SK-N-SH (cell line): ENCODE measurements around the gene FREY1. TPM values are rescaled to one million over a fixed set of nuclear protein-coding genes. Genes with fewer than 3 reads are reported as not detected.
A peak's percentile ranks its signal among the peaks of the same experiment; 100 is the strongest.

Source experiments
- CTCF ChIA-PET: fragments of 300-600, 350-600 bp; formaldehyde crosslinking; extraction: SDS; loops from one replicate; lab custom pipeline; 2021; lab: Yijun Ruan, JAX
- POLR2A ChIA-PET: fragments of 350-600 bp; sonication (Branson Sonifier 250); formaldehyde crosslinking; extraction: SDS; loops from one replicate; lab custom pipeline; 2020; ENCODE audit warnings: antibody characterized with exemption, inconsistent platforms; lab: Yijun Ruan, JAX
- DNase-seq: peaks from one replicate; pipeline ENCODE4 v3.0.0; 2012
- H2AFZ ChIP-seq: fragments of 200-600 bp; sonication (generic); 2 replicates; pipeline ENCODE4 v1.8.1; 2016; ENCODE audit warnings: antibody characterized with exemption, mild to moderate bottlenecking, low read depth
- H3F3A ChIP-seq: fragments of 200-600 bp; sonication (generic); replicated peaks from 2 replicates; pipeline ENCODE3; 2016; ENCODE audit warnings: antibody characterized with exemption, mild to moderate bottlenecking; ENCODE audit not compliant: insufficient read depth
- H3K27ac ChIP-seq, 2 experiments: fragments of 200-500 bp in 1 of 2; fragments of 200-600 bp in 1 of 2; sonication (Bioruptor generic) in 1 of 2; sonication (generic), shearing (Covaris generic) in 1 of 2; 2 replicates each; pipeline versions ENCODE4 v1.5.1 to v1.6.1; 2014 to 2016; ENCODE audit warnings: low read depth in 2 of 2, inconsistent platforms in 1 of 2, low read length in 1 of 2, mild to moderate bottlenecking in 1 of 2, mixed read lengths in 1 of 2
- H3K27me3 ChIP-seq: fragments of 200-600 bp; sonication (generic), shearing (Covaris generic); 2 replicates; pipeline ENCODE4 v1.6.1; 2016; ENCODE audit warnings: mixed run types; ENCODE audit not compliant: insufficient read depth
- H3K36me3 ChIP-seq, 2 experiments: fragments of 200-500 bp in 1 of 2; fragments of 200-600 bp in 1 of 2; sonication (Bioruptor generic) in 1 of 2; sonication (generic) in 1 of 2; replicated peaks in 1 of 2; 2 replicates each; pipeline versions ENCODE3 to v1.5.1; 2014 to 2016; ENCODE audit warnings: low read length in 1 of 2, mild to moderate bottlenecking in 1 of 2; ENCODE audit not compliant: insufficient read depth in 2 of 2, control insufficient read depth in 1 of 2
- H3K4me1 ChIP-seq, 2 experiments: fragments of 200-500 bp in 1 of 2; fragments of 200-600 bp in 1 of 2; sonication (Bioruptor generic) in 1 of 2; sonication (generic), shearing (Covaris generic) in 1 of 2; 2 replicates each; pipeline versions ENCODE4 v1.5.1 to v1.6.1; 2014 to 2016; ENCODE audit warnings: low read depth in 1 of 2, low read length in 1 of 2, mixed run types in 1 of 2; ENCODE audit not compliant: insufficient read depth in 2 of 2, control insufficient read depth in 1 of 2
- H3K4me2 ChIP-seq: fragments of 200-600 bp; sonication (generic), shearing (Covaris generic); 2 replicates; pipeline ENCODE4 v1.6.1; 2017; ENCODE audit warnings: mixed run types
- H3K4me3 ChIP-seq, 2 experiments: fragments of 200-500 bp in 1 of 2; fragments of 200-600 bp in 1 of 2; sonication (Bioruptor generic) in 1 of 2; sonication (generic), shearing (Covaris generic) in 1 of 2; 2 replicates each; pipeline versions ENCODE4 v1.5.1 to v1.8.1; 2014 to 2016; ENCODE audit warnings: low read depth in 2 of 2, inconsistent platforms in 1 of 2, low read length in 1 of 2, mild to moderate bottlenecking in 1 of 2, mixed read lengths in 1 of 2, moderate library complexity in 1 of 2
- H3K79me2 ChIP-seq: fragments of 200-600 bp; sonication (generic); 2 replicates; pipeline ENCODE4 v1.8.1; 2017; ENCODE audit warnings: mild to moderate bottlenecking; ENCODE audit not compliant: insufficient read depth
- H3K9ac ChIP-seq: fragments of 200-600 bp; sonication (generic); 2 replicates; pipeline ENCODE4 v1.6.1; 2017; ENCODE audit warnings: mixed run types
- H3K9me2 ChIP-seq: fragments of 200-600 bp; sonication (generic); 2 replicates; pipeline ENCODE4 v1.6.1; 2017; ENCODE audit warnings: mixed run types
- H3K9me3 ChIP-seq: fragments of 200-600 bp; sonication (generic); 2 replicates; pipeline ENCODE4 v1.6.1; 2017; ENCODE audit warnings: mixed run types, mild to moderate bottlenecking, moderate library complexity
- H4K20me1 ChIP-seq: fragments of 200-600 bp; sonication (generic); 2 replicates; pipeline ENCODE4 v1.6.1; 2017; ENCODE audit warnings: mild to moderate bottlenecking, mixed run types; ENCODE audit not compliant: insufficient read depth
- CHD2 ChIP-seq: fragments of 150-350 bp; IDR thresholded peaks from 2 replicates; pipeline ENCODE4 v1.6.1; 2018; ENCODE audit warnings: low read length; ENCODE audit not compliant: partially characterized antibody
- EZH2phosphoT487 ChIP-seq: fragments of 200-600 bp; sonication (generic); IDR thresholded peaks from 2 replicates; pipeline ENCODE4 v1.6.1; 2017; ENCODE audit warnings: low read depth, mixed run types, mild to moderate bottlenecking, antibody characterized with exemption, moderate library complexity, borderline replicate concordance
- FOSL2 ChIP-seq: IDR thresholded peaks from 2 replicates; pipeline ENCODE4 v1.4.0; 2012; ENCODE audit warnings: low read depth, mild to moderate bottlenecking, moderate library complexity, borderline replicate concordance
- FOXJ3 ChIP-seq: sonication (generic); formaldehyde crosslinking; IDR thresholded peaks from 2 replicates; pipeline ENCODE4 v1.5.1; 2020; ENCODE audit warnings: mild to moderate bottlenecking, missing genetic modification reagents
- GABPA ChIP-seq: IDR thresholded peaks from 2 replicates; pipeline ENCODE4 v1.4.0; 2012; ENCODE audit warnings: low read depth, mild to moderate bottlenecking
- NRF1 ChIP-seq: IDR thresholded peaks from 2 replicates; pipeline ENCODE4 v1.6.1; 2012; ENCODE audit warnings: low read depth, mild to moderate bottlenecking, low read length
- POLR2AphosphoS5 ChIP-seq: IDR thresholded peaks from 2 replicates; pipeline ENCODE4 v1.6.1; 2012; ENCODE audit warnings: low read depth, low read length
- RAD21 ChIP-seq: IDR thresholded peaks from 2 replicates; pipeline ENCODE4 v1.6.1; 2012; ENCODE audit warnings: mild to moderate bottlenecking, low read length
- RCOR1 ChIP-seq: fragments of 150-350 bp; IDR thresholded peaks from 2 replicates; pipeline ENCODE4 v1.6.1; 2017; ENCODE audit warnings: antibody characterized with exemption, low read length
- RFX5 ChIP-seq: IDR thresholded peaks from 2 replicates; pipeline ENCODE4 v1.6.1; 2012; ENCODE audit warnings: mild to moderate bottlenecking, improper control_type of control experiment, low read length
- RXRA ChIP-seq: IDR thresholded peaks from 2 replicates; pipeline ENCODE4 v1.4.0; 2012; ENCODE audit warnings: low read depth, mild to moderate bottlenecking, borderline replicate concordance
- SMC3 ChIP-seq: IDR thresholded peaks from 2 replicates; pipeline ENCODE4 v1.6.1; 2012; ENCODE audit warnings: low read depth, low read length, improper control_type of control experiment
- TAF1 ChIP-seq: IDR thresholded peaks from 2 replicates; pipeline ENCODE4 v1.6.1; 2012; ENCODE audit warnings: low read depth, mild to moderate bottlenecking, low read length, moderate library complexity, borderline replicate concordance
- TEAD4 ChIP-seq: IDR thresholded peaks from 2 replicates; pipeline ENCODE4 v1.4.0; 2012; ENCODE audit warnings: mild to moderate bottlenecking, borderline replicate concordance; ENCODE audit not compliant: insufficient read depth
- WGBS: methylation state at CpG from one replicate; pipeline ENCODE4 v1.1.6; 2017; ENCODE audit warnings: low lambda C conversion rate; 5-methylcytosine and 5-hydroxymethylcytosine counted together
- polyA plus RNA-seq, 3 experiments: library from polyadenylated mRNA; depleted of rRNA; stranded (reverse); fragments of >200 nt; gene quantifications; 2 replicates each; pipeline ENCODE4 v1.2.3, GENCODE V29; 2012
- TF ChIP-seq, protein P1 (sequence below): IDR thresholded peaks from 2 replicates; pipeline ENCODE4 v1.4.0; 2012; ENCODE audit warnings: low read depth, borderline replicate concordance
- TF ChIP-seq, protein P2 (sequence below): fragments of 150-350 bp; IDR thresholded peaks from 2 replicates; pipeline ENCODE4 v1.6.1; 2017; ENCODE audit warnings: antibody characterized with exemption, low read length, low read depth, borderline replicate concordance
- TF ChIP-seq, protein P3 (sequence below): fragments of 200-600 bp; sonication (generic); IDR thresholded peaks from 2 replicates; pipeline ENCODE4 v1.6.1; 2017; ENCODE audit warnings: antibody characterized with exemption, mild to moderate bottlenecking, moderate library complexity

Gene FREY1
- polyA plus RNA-seq, 1 of the 3 experiments (the other 2 are of a cell fraction): 0.30 TPM

DNA sequence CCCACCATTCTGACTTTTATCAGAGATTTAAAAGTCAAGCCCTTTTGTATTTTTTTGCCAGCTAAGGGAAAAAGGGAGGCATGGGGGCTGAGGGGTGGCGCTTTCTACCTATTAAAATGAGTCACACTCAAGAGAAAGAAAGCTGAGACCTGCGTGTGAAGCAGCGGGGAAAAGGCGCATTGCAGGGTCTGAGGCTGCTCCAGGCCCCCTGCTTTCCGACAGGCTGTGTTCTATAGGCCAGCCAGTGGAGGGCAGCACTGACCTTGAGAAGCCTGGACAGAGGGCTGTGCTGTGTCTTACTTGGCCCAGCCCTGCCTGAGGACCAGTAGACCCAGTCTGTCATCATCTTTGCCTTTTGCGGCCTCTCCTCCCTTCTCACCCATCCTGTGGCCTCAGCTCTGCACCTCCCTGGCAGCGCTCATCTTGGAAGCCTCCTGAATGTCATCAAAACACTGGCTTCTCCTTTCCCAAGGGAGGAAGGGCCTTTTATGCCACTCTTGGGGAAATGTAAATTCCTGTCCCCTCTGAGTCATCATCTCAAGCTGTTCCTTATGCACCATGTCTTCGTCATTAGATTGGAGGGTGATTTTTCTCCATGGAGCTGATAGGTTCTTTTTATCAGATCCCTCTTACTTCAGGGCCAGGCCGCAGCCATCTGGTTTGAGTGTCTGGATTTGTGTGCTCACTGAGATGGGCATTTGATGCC, 34.3 kb downstream of the FREY1 start (continued):
- no peak for TF ChIP-seq POLR2AphosphoS5
- TF ChIP-seq RFX5: no peak
- TF ChIP-seq CHD2: no peak
- TF ChIP-seq GABPA: no peak
- no peak for TF ChIP-seq EZH2phosphoT487
- peak; percentile 93 for TF ChIP-seq RAD21
- no peak for TF ChIP-seq FOXJ3 (CRISPR knock-in tag)
- TF ChIP-seq TEAD4: no peak
- peak; percentile 84 for TF ChIP-seq FOSL2
- TF ChIP-seq RCOR1: no peak
- TF ChIP-seq, protein P1, sequence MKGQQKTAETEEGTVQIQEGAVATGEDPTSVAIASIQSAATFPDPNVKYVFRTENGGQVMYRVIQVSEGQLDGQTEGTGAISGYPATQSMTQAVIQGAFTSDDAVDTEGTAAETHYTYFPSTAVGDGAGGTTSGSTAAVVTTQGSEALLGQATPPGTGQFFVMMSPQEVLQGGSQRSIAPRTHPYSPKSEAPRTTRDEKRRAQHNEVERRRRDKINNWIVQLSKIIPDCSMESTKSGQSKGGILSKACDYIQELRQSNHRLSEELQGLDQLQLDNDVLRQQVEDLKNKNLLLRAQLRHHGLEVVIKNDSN: no peak
- TF ChIP-seq RXRA: no peak

DNA sequence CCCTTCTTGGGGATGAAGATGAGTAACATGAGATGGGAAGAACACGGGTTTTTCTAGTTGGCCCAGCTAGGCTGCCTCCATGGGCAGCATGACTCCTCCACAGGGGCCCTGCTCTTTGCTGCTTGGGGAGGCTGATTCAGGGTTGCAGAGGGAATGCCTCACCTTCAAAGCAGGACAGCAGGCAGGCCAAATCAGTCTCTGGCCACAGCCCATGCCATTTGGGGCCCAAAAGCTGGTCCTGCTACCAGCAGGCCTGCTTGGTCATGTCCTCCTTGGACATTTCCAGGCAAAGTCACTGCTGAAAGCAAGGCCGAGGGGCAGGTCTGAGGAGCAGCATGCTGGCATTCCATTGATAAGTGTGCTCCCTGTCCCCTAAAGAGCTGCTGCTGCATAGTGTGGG, 35.4 kb downstream of the FREY1 start:
- Histone ChIP-seq H4K20me1 (no peaks in the 10 kb centered on the region), H3K27me3 (no peaks in the 10 kb centered on the region), H3K4me3 (no peak overlapping the region), H3K79me2 (no peaks in the 10 kb centered on the region), H2AFZ (no peak overlapping the region), H3K9me3 (no peaks in the 10 kb centered on the region), H3K27ac (peak overlapping the region in 1 of 2 experiments; percentile 83; a peak in 1 of 4 replicates), H3K36me3 (peaks cover 16 to 42% of the 10 kb centered on the region in 2 experiments), H3K9me2 (no peaks in the 10 kb centered on the region), H3K9ac (no peak overlapping the region), H3F3A (peaks cover 23% of the 10 kb centered on the region), H3K4me1 (peaks cover 9 to 17% of the 10 kb centered on the region in 2 experiments; a peak in 3 of 4 replicates), H3K4me2 (no peak overlapping the region)
- ChIA-PET POLR2A (no interaction called here), CTCF (interaction anchor here (0.9 to 6.2 kb wide), 30 partner anchors 9 to 501 kb away, joined by 3 to 118 read pairs (median 10); partner anchors contain the start of genes CRY2, LARGE2 and PEX16)
- TF ChIP-seq TAF1: no peak
- TF ChIP-seq SMC3: no peak
- no peak for TF ChIP-seq RAD21
- no peak for TF ChIP-seq FOSL2
- TF ChIP-seq, protein P2, sequence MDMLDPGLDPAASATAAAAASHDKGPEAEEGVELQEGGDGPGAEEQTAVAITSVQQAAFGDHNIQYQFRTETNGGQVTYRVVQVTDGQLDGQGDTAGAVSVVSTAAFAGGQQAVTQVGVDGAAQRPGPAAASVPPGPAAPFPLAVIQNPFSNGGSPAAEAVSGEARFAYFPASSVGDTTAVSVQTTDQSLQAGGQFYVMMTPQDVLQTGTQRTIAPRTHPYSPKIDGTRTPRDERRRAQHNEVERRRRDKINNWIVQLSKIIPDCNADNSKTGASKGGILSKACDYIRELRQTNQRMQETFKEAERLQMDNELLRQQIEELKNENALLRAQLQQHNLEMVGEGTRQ: no peak
- TF ChIP-seq NRF1: no peak
- TF ChIP-seq, protein P3, sequence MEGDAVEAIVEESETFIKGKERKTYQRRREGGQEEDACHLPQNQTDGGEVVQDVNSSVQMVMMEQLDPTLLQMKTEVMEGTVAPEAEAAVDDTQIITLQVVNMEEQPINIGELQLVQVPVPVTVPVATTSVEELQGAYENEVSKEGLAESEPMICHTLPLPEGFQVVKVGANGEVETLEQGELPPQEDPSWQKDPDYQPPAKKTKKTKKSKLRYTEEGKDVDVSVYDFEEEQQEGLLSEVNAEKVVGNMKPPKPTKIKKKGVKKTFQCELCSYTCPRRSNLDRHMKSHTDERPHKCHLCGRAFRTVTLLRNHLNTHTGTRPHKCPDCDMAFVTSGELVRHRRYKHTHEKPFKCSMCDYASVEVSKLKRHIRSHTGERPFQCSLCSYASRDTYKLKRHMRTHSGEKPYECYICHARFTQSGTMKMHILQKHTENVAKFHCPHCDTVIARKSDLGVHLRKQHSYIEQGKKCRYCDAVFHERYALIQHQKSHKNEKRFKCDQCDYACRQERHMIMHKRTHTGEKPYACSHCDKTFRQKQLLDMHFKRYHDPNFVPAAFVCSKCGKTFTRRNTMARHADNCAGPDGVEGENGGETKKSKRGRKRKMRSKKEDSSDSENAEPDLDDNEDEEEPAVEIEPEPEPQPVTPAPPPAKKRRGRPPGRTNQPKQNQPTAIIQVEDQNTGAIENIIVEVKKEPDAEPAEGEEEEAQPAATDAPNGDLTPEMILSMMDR: no peak
- DNase-seq: no peak
- 83% methylated on average over 2 of the region's 2 CpGs for WGBS
